Stimulated activated naive CD4-positive, alpha-beta T cell (primary cell): ENCODE data around the gene ARMC2.
"Not testable (repeated sequence)": the region's sequence is repeated elsewhere in the genome, so short reads cannot be mapped to it uniquely, and the experiment has no call there.

Source experiments
- DNase-seq, 6 experiments: peaks; one replicate each; lab custom pipeline; 2025; lab: John Stamatoyannopoulos, UW

Gene ARMC2

GRCh38 chr6:108916026-108916686 is 67.9 kb downstream of the ARMC2 start:
- DNase-seq: no peak

GRCh38 chr6:108920751-108921150 is 72.5 kb downstream of the ARMC2 start:
- DNase-seq: no peak

- no peak for DNase-seq
Measured at GRCh38 chr6:108921547-108922361, 73.5 kb downstream of the ARMC2 start.

- no peak for DNase-seq
Measured at GRCh38 chr6:108922499-108922898, 74.3 kb downstream of the ARMC2 start.

GRCh38 chr6:108927927-108928326 is 79.7 kb downstream of the ARMC2 start:
- no peak for DNase-seq

GRCh38 chr6:108928650-108929049 is 80.4 kb downstream of the ARMC2 start:
- no peak for DNase-seq

- not testable (repeated sequence) for DNase-seq
Measured at GRCh38 chr6:108931090-108931489, 82.9 kb downstream of the ARMC2 start.

- DNase-seq: no peak
Measured at GRCh38 chr6:108937170-108937569, 88.9 kb downstream of the ARMC2 start.

GRCh38 chr6:108940741-108941140 is 92.5 kb downstream of the ARMC2 start:
- DNase-seq: no peak

- no peak for DNase-seq
Measured at GRCh38 chr6:108941281-108941680, 93.1 kb downstream of the ARMC2 start.

GRCh38 chr6:108941859-108942258 is 93.6 kb downstream of the ARMC2 start:
- no peak for DNase-seq

GRCh38 chr6:108942556-108943492 is 94.6 kb downstream of the ARMC2 start:
- DNase-seq: peak; percentile 25 to 69 (median 66)

- no peak for DNase-seq
Measured at GRCh38 chr6:108944071-108944470, 95.8 kb downstream of the ARMC2 start.

GRCh38 chr6:108944707-108945680 is 96.8 kb downstream of the ARMC2 start:
- DNase-seq: no peak

- DNase-seq: no peak
Measured at GRCh38 chr6:108945681-108946159, 97.5 kb downstream of the ARMC2 start.

- DNase-seq: no peak
Measured at GRCh38 chr6:108946695-108947094, 98.5 kb downstream of the ARMC2 start.

- DNase-seq: no peak
Measured at GRCh38 chr6:108947114-108947854, 99.1 kb downstream of the ARMC2 start.

GRCh38 chr6:108948181-108948661 is 100.0 kb downstream of the ARMC2 start:
- no peak for DNase-seq

- no peak for DNase-seq
Measured at GRCh38 chr6:108951351-108951953, 103.2 kb downstream of the ARMC2 start.
